Suprapubic skin (tissue), 4 donors: Measurements from ENCODE around the gene MADCAM1.

Experiments
- CTCF ChIP-seq, 2 donors: fragments of 200-600 bp in 1 of 2; fragments of 450-650 bp in 1 of 2; sonication (generic) in 1 of 2; IDR thresholded peaks; one replicate each; pipeline ENCODE4 v1.5.1; 2016 to 2019; ENCODE audit warnings: antibody characterized with exemption in 2 of 2, mild to moderate bottlenecking in 1 of 2, moderate library complexity in 1 of 2
- POLR2A ChIP-seq, 2 donors: fragments of 450-650 bp; IDR thresholded peaks; one replicate each; pipeline ENCODE4 v1.6.1; 2017; ENCODE audit warnings: antibody characterized with exemption in 2 of 2, mild to moderate bottlenecking in 2 of 2, moderate library complexity in 2 of 2
- POLR2AphosphoS5 ChIP-seq, 3 donors: sonication (generic); formaldehyde crosslinking; IDR thresholded peaks; one replicate each; pipeline ENCODE4 v1.6.1; 2017; ENCODE audit warnings: antibody characterized with exemption in 3 of 3

- TF ChIP-seq POLR2AphosphoS5 (IDR thresholded peaks at IDR 0.05): no peak
- peak in 1 of 2 donors; percentile 21 for TF ChIP-seq POLR2A (IDR thresholded peaks at IDR 0.05)
- no peak for TF ChIP-seq CTCF (IDR thresholded peaks at IDR 0.05)
Observed at GRCh38 chr19:507286-508203, 11.3 kb downstream of the MADCAM1 start, which contains the start of gene TPGS1.
